ENCODE results near the gene TRNP1.
"Not testable (repeated sequence)": the region's sequence is repeated elsewhere in the genome, so short reads cannot be mapped to it uniquely, and the experiment has no call there.

Gene TRNP1

DNA sequence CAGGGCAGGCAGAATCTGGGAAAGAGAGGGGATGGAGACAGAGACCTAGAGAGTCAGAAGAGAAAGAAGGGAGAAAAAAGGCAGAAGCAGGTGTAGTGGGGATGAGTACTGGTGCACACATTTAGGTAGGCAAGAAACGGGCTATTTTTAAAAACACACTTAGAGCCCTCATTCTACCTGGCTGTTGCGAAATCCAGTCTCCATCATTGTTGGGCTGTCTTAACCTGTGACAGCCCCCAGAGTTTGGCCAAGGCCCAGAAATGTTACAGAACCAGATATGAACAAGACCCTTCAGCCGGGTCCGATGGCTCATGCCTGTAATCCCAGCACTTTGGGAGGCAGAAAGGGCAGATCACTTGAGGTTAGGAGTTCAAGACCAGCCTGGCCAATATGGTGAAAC is 20.7 kb upstream of the TRNP1 start:
- DNase-seq: no peak

DNA sequence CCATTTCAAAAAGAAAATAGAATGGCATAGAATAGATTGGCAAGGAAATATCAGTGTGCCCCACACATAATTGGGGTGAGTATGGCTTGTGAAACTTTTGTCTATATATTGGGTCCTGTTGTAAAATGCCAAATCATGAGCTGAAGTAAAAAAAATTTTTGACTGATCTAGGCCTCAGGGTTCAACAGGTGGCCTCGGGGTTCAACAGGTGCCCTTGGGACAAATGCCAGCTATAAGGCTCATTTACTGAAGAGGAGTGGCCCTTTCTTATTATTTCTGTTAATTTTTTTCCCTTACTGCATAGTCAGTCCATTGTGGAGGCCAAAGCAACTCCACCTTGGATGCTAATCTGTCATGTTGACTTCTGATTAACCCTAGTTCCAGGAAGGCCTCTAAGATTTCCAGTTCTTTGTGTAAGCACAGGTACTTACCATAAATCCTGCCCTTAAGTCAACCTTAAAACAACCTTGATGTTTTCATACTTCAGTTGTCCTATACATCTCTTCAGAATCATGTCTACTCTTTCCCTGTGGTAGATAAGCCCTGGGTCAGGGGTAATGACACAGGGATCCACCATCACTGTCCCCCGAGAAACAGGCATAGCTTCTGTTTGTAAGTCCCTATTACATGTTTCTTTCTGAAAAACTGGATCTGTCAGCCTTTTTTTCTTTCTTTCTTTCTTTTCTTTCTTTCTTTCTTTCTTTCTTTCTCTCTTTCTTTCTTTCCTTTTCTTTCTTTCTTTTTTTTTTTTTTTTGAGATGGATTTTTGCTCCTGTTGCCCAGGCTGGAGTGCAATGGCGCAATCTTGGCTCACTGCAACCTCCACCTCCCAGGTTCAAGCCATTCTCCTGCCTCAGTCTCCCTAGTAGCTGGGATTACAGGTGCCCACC is 16.6 kb upstream of the TRNP1 start:
- DNase-seq: no peak

- DNase-seq: no peak
These were observed 14.6 kb upstream of the TRNP1 start for GRCh38 chr1:26978901-26979300.

GRCh38 chr1:26981146-26981846 is 12.2 kb upstream of the TRNP1 start:
- DNase-seq: no peak

GRCh38 chr1:26983863-26984262 is 9.6 kb upstream of the TRNP1 start:
- peak; percentile 49 for DNase-seq

DNA sequence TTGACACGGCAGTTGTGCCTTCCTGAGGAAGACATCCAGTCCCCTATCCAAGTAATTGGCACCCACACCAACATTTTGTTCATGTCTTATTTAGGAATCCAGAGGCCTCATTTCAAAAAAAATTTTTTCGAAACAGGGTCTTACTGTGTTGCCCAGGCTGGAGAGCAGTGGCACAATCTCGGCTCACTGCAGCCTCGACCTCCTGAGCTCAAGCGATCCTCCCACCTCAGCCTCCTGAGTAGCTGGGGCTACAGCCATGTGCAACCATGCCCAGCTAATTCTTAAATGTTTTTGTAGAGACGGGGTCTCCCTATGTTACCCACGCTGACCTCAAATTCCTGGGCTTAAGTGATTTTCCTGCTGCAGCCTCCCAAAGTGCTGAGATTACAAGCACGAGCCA is 9.2 kb upstream of the TRNP1 start:
- DNase-seq: no peak

DNA sequence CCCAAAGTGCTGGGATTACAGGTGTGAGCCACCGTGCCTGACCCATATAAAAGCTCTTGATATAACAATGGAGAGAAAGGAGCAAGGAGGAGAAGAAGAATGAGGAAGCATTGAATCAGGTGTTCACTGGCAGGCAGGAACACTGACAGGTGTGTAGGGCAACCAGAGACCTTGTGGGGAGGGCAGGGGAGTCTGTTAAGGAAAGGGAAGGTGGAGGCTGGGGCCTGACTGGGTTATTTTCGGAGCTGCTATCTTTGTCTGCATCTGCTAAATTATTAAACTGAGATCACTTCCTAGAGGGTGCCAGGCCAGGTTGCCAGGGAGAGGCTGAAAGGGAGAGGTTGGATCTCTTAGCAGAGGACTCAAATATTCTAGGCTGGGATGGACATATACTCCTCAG is 6.8 kb upstream of the TRNP1 start:
- no peak for DNase-seq

DNA sequence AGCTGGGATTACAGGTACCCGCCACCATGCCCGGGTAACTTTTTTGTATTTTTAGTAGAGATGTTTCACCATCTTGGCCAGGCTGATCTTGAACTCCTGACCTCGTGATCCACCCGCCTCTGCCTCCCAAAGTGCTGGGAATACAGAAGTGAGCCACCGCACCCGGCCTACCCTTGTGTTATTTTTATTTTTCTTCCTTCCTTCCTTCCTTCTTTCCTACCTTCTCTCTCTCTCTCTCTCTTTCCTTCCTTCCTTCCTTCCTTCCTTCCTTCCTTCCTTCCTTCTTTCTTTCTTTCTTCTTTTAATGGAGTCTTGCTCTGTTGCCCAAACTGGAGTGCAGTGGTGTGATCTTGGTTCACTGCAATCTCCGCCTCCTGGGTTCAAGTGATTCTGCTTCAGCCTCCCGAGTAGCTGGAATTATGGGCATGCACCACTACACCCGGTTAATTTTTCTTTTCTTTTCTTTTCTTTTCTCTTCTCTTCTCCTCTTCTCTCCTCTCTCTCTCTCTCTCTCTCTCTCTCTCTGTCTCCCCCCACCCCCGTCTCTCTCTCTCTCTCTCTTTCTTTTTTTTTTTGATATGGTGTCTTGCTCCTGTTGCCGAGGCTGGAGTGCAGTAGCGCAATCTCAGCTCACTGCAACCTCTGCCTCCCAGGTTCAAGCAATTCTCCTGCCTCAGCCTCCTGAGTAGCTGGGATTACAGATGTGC is 3.9 kb upstream of the TRNP1 start:
- DNase-seq: not testable (repeated sequence)

GRCh38 chr1:26991310-26992116 is 2.0 kb upstream of the TRNP1 start:
- DNase-seq: peak; percentile 89

DNA sequence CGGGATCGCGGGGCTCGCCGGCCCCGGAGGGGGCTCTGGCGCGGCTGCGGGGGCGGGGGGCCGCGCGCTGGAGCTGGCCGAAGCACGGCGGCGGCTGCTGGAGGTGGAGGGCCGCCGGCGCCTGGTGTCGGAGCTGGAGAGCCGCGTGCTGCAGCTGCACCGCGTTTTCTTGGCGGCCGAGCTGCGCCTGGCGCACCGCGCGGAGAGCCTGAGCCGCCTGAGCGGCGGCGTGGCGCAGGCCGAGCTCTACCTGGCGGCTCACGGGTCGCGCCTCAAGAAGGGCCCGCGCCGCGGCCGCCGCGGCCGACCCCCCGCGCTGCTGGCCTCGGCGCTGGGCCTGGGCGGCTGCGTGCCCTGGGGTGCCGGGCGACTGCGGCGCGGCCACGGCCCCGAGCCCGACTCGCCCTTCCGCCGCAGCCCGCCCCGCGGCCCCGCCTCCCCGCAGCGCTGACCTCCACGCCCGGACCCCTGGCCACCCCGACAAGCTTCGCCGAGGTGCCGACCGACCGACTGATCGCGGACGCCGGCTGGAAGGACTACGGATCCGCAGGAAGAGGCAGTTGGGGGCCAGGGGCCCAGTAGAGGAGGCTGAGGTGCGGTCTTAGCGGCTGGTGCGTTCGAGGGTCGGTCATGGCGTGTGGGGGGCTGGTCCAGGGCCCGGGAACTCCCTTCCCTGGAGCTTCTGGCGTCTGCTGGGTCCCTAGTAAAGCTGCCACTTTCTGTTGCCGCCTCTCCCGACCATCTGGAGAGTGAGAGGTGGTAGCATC is 711 bp downstream of the TRNP1 start:
- no peak for DNase-seq

GRCh38 chr1:26994787-26995517 is 1.5 kb downstream of the TRNP1 start:
- DNase-seq: no peak

GRCh38 chr1:26996024-26996423 is 2.5 kb downstream of the TRNP1 start:
- peak; percentile 49 for DNase-seq

GRCh38 chr1:26996665-26997064 is 3.2 kb downstream of the TRNP1 start:
- DNase-seq: no peak

DNA sequence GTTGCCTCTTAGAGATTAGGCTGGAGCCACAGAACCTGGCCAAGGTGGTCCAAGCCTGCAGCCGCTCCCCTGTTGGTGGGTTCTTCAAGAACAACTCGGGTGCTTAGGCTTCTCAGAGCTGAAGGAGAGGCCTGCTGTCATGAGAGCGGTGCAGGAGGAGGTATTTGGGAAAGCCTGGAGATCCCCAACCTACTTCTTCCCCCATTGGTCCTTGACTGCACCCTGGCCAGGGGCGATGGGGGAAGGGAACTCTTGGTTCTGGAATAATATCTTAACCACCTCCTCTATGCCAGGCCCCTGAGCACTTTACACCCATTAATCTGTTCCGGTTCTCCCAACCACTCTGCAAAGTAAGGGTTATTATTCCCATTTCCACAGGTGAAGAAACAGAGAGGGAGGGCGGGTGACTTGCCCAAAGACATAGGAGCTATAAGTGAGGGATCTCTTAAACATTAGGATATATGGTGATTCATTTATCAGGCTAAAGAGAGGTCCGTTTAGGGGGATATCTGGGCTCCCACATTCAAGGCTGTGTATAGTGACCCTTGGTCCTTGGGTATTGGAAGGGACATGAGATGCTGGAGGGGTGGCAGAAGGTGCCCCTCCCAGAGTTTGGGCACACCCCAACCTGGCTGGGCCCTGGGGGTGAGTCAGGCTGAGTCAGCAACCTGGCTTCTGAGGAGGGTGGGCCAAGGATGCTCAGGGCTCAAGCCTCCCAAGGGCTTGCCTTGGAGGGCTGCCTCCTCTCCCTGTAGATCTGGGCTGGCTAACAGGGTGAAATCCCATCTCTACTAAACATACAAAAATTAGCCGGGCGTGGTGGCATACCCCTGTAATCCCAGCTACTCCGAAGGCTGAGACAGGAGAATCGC is 5.2 kb downstream of the TRNP1 start:
- DNase-seq: peak; percentile 65

GRCh38 chr1:26999440-26999987 is 6.0 kb downstream of the TRNP1 start:
- DNase-seq: peak; percentile 100

DNA sequence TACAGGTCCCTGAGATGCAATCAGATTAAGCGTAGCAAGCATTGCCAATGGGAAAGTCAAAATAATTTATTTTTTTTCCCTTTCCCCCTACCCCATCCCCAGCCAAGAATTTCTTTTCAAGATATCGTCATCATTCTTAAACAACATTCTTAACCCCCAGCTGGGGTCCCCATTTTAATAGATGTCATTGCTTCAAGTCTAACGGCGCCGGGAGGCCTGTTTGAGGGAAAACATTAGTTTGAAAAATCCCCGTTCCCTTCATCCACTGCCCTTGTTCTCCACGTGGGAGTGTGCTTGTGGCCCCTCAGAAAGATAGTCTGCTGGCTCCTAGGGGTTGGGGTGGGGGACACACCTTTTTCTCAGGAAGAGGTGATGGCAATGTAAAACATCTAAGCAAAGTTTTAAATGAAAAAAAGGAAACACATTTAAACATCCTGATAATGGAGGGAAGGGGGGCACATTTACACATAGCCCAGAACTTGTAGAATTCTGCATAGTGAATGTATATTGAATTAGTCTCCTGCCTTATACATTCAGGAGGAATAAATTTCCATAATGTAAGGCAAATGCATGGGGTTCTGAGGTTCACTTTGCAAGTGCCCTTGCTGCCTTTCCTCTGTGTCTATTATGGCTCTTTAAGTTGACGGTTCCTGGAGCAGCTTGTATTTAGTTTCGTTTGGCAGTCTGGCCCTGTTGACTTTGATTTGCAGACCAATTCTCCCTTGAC is 6.8 kb downstream of the TRNP1 start:
- DNase-seq: no peak

DNA sequence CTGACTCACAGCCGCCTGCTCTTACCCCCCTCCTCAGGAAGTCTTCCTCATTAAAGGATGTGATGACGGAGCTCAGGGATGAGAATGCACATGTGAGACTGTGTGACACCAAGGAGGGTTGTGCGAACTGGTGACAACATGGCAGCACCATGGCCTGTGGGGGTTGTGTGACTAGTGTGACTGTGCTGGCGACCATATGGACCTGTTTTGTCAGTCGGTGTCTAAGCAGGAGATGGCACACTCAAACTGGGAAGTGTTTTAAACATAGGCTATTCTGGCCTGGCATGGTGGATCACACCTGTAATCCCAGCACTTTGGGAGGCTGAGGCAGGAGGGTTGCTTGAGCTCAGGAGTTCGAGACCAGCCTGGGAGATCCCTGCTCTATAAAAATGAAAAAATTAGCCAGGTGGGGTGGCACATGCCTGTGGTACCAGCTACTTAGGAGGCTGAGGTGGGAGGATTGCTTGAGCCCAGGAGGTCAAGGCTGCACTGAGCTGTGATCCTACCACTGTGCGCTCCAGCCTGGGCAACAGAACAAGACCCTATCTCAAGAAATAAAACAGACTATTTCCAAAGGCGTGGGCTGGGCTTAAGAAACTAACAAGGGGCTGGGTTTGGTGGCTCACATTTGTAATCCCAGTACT is 7.4 kb downstream of the TRNP1 start:
- DNase-seq: peak; percentile 78
